Upper lobe of left lung (tissue), 4 donors: Measurements from ENCODE around the gene SLC9A8.

Source experiments
- EP300 ChIP-seq, 4 donors: sonication (generic); formaldehyde crosslinking; IDR thresholded peaks; one replicate each; pipeline ENCODE4 v1.5.1; 2017; ENCODE audit warnings: antibody characterized with exemption in 4 of 4, control low read depth in 2 of 4
- POLR2A ChIP-seq, 4 donors: fragments of 450-650 bp; IDR thresholded peaks; one replicate each; pipeline ENCODE4 v1.5.1; 2016 to 2017; ENCODE audit warnings: antibody characterized with exemption in 4 of 4, mild to moderate bottlenecking in 2 of 4
- POLR2AphosphoS5 ChIP-seq, 2 donors: sonication (generic); formaldehyde crosslinking; IDR thresholded peaks; one replicate each; pipeline ENCODE4 v1.5.1; 2017; ENCODE audit warnings: antibody characterized with exemption in 2 of 2
- TF ChIP-seq, protein P1 (sequence below), 6 experiments: fragments of 450-650 bp in 4 of 6; fragments of 200-600 bp in 2 of 6; sonication (generic) in 2 of 6; IDR thresholded peaks; one replicate each; pipeline ENCODE4 v1.5.1; 2016 to 2019; ENCODE audit warnings: antibody characterized with exemption in 6 of 6

GRCh38 chr20:49906615-49907154 lies 94.1 kb downstream of the SLC9A8 start:
- TF ChIP-seq EP300 (IDR thresholded peaks at IDR 0.05) (no peak), POLR2A (IDR thresholded peaks at IDR 0.05) (no peak), POLR2AphosphoS5 (IDR thresholded peaks at IDR 0.05) (no peak)
- TF ChIP-seq, protein P1, sequence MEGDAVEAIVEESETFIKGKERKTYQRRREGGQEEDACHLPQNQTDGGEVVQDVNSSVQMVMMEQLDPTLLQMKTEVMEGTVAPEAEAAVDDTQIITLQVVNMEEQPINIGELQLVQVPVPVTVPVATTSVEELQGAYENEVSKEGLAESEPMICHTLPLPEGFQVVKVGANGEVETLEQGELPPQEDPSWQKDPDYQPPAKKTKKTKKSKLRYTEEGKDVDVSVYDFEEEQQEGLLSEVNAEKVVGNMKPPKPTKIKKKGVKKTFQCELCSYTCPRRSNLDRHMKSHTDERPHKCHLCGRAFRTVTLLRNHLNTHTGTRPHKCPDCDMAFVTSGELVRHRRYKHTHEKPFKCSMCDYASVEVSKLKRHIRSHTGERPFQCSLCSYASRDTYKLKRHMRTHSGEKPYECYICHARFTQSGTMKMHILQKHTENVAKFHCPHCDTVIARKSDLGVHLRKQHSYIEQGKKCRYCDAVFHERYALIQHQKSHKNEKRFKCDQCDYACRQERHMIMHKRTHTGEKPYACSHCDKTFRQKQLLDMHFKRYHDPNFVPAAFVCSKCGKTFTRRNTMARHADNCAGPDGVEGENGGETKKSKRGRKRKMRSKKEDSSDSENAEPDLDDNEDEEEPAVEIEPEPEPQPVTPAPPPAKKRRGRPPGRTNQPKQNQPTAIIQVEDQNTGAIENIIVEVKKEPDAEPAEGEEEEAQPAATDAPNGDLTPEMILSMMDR (IDR thresholded peaks at IDR 0.05): no peak
